HG03460 (cell line): ENCODE measurements around the gene MAPK1.
"Not testable (repeated sequence)": the region's sequence is repeated elsewhere in the genome, so short reads cannot be mapped to it uniquely, and the experiment has no call there.

ENCODE experiments used
- ATAC-seq: cut with Tn5 transposase; IDR thresholded peaks from one replicate; pipeline ENCODE4 v1.9.1; 2021; ENCODE audit not compliant: unreplicated experiment

MAPK1 gene

GRCh38 chr22:21882754-21883333, 15.4 kb upstream of the MAPK1 start:
- not testable (repeated sequence) for ATAC-seq

DNA sequence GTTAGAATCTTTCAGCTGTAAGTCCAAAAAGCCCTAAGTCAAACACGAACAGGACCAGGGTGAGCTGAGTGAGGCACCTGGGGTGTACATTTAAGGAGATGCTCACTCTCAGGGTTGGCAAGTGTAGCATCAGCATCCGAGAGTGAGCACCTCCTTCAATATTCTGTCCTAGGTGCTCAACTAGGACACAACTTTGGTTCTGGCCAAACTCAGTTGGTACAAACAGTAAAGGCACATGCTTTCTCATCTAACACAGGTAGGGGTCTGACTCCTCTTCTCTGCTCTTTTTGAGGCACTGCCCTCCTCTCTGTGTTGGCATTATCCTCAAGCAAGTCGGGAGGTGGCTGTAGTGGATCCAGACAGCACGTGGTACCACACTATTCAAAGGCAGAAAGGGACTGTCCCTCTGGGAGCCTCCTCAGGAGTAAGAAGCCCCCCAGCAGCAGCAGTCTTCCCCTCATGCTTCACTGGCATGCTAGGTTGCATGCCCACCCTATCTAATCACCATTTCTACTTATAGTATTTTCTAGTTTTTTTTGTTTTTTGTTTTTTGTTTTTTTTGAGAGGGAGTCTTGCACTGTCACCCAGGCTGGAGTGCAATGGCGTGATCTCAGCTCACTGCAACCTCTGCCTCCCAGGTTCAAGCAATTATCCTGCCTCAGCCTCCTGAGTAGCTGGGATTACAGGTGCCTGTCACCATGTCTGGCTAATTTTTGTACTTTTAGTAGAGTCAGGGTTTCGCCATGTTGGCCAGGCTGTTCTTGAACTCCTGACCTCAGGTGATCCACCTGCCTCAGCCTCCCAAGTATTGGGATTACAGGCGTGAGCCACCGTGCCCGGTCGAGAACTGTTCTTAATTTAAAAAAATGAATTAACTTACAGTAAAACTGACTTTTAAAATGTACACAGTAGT, 14.7 kb upstream of the MAPK1 start:
- ATAC-seq = no peak

- ATAC-seq = no peak
Observed at GRCh38 chr22:21876486-21877176, 9.2 kb upstream of the MAPK1 start.

DNA sequence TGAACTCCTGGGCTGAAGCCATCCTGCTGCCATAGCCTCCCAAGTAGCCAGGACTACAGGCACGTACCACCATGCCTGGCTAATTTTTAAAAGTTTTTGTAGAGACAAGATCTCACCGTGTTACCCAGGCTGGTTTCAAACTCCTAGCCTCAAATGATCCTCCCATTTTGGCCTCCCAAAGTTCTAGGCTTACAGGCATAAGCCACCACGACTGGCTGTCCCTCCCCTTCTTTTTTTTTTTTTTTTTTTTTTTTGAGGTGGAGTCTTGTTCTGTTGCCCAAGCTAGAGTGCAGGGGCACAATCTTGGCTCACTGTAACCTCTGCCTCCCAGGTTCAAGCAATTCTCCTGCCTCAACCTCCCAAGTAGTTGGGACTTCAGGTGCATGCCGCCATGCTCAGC, 7.5 kb upstream of the MAPK1 start:
- not testable (repeated sequence) for ATAC-seq

- no peak for ATAC-seq
Observed at GRCh38 chr22:21873619-21874018, 6.2 kb upstream of the MAPK1 start.

DNA sequence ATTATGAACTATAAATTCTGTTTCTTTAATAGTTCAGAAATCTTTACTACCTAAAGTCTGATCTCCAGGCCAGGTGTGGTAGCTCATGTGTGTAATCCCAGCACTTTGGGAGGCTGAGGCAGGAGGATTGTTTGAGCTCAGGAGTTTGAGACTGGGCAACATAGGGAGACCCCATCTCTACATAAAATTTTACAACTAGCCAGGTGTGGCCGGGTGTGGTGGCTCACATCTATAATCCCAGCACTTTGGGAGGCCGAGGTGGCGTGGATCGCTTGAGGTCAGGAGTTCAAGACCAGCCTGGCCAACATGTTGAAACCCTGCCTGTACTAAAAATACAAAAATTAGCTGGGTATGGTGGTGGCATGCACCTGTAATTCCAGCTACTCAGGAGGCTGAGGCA, 5.3 kb upstream of the MAPK1 start:
- ATAC-seq = not testable (repeated sequence)

DNA sequence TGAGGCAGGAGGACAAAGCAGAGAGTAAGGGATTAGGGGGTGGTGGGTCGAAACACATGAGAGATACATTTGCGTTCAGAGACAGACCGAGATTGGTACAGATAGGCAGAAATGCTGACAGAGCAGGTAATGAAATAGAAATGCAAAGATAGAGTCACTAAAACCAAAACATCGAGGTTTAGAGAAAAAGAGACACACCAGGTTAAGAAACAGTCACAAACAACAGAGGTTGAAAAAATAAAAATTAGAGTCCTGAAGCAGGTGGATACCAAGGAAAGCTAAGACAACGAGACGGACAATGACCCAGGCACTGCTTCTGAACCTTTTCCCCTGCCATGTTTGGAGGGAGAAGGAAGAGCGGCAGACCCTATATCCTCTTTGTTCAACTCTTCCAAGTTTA, 1.2 kb upstream of the MAPK1 start:
- no peak for ATAC-seq

DNA sequence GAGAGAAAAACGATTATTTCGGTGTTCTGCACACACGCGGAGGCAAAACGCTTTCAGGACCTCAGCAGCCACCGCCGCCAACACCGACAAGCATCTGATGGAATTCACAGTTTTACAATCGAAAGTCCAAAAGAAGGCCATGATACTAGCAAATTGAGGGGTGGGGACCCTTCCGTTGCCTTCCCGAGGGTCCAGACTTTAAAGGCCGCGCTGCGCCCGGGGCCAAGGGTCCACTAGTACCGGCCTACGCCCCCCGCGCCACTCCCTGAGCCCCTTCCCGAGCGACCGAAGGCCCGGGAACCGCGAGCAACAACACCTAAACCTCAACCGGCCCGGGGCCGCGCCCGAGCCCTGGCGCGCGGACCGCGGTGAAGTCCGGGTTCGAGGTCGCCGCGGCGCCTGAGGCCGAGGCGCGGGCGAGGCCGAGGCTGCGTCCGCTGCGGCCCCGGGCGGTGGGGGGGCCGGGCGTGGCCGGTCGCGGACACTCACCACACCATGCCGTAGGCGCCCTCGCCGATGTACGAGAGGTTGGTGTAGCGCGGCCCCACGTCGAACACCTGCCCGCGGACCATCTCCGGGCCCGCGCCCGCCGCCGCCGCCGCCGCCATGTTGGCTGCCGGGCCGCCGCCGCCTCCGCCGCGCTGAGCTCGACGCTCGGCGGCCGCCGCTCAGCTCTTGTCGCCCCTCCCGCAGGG, 465 bp downstream of the MAPK1 start:
- peak; percentile 11 for ATAC-seq

- ATAC-seq = no peak
Observed at GRCh38 chr22:21865041-21865440, 2.4 kb downstream of the MAPK1 start.

DNA sequence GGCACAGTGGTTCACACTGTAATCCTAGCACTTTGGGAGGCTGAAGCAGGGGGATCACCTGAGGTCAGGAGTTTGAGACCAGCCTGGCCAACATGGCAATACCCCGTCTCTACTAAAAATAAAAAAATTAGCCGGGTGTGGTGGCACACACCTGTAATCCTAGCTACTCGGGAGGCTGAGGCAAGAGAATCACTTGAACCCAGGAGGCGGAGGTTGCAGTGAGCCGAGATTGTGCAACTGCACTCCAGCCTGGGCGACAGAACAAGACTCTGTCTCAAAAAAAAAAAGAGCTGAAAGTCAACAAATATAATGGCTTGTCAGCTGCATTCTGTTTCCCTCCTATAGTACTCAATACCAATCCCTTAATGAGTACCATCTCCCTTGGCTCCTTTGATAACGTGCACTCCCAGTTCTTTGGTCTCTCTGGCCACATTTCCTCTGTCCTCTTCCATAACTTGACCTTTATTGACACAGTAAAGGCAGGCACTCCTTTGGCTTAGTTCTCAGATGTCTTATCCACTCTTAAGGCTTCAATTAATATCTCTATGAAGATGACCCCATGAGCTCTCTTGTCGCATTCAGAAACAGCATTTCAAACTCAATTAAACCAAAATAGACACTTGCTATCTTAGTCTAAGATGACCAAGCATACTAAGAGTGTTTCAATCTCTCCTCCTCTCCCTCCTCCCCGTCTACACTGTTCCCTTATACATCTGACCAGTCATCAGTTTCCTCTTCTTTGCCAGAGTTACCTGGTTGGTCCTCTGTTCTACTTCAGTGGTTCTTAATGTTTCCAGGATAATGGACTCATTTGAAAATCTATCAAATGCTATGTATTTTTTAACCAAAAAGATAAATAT, 4.8 kb downstream of the MAPK1 start:
- ATAC-seq = no peak

GRCh38 chr22:21861851-21862250, 5.6 kb downstream of the MAPK1 start:
- ATAC-seq = no peak

DNA sequence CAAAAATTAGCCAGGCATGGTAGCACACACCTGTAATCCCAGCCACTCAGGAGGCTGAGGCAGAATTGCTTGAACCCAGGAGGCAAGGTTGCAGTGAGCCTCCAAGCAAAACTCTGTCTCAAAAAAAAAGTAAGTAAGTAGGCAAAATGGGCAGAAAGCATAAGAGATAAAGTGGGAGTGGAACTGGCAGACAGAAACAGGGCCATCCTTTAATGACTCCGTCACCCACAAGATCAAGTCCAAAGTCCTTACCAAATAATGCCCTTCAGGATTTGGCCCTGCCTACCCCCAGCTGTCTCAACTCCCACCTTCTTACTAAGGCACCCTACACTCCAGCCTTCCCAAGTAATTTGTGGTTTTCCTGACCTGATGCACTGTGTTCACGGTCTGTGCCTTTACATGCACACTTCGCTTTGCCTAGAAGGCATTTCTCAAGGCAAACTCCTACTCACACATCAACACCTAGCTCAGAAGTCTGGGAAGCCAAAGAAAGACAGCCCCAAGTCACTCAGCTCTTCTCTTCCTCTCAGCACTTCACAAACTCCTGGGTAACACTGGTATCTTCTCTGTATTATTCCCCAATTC, 6.1 kb downstream of the MAPK1 start:
- no peak for ATAC-seq

DNA sequence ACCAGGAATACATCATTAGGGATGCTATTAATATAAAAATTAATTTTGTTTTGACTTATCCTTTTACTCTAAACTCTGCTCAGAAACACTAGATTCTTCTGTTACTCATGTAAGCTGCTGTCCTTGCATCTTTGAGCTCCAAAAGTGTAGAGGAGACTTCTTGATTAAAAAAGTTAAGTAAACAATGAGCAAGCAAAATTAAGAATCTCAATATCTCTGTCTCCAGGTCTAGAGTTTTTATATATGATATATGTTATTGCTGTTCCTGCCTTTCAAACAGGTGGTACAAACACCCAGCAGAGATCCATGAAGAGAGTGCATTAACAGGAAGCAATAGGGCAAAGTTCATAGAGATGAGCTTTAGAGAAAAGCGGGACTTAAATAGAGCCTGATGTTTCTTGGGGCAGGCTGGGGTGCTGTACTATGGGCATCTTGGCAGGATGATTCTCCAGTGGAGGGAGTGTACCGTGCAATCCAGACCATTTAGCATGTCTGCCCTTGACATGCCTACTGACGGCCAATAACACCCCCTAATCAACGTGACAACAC, 6.9 kb downstream of the MAPK1 start:
- ATAC-seq = no peak

GRCh38 chr22:21858025-21858764, 9.2 kb downstream of the MAPK1 start:
- ATAC-seq = no peak

DNA sequence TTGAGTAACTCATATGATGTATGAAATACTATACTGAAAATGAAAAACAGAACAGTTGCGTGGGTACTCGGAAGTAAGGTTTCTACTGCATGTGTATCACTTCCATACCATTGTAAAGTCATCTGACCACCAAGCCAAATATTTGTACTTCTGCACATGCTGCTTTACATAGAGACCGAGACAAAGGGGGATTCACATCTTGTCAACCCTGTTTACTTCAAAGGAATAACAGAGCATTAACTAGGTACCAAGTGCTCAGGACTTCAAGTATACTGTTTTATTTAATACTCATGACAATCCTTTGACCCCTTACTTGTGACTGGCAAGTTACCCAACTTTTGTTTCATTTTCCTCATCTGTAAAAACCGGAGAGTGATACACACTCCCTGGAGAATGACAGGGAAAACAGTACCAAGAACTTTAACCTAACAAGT, 9.9 kb downstream of the MAPK1 start:
- ATAC-seq = no peak

DNA sequence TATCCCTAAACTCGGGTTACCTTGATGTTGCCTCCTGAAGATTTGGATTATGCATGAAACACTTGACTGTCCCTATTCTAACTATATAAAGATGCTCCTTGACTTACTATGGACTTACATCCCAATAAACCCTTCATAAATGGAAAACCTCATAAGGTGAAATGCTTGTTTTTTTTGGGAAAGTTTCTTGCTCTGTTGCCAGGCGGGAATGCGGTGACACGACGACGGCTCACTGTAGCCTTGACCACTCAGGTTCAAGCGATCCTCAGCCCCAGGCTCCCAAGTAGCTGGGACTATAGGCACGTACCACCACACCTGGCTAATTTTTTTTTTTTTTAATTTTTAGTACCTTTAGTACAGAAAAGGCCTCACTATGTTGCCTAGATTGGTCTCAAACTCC, 10.6 kb downstream of the MAPK1 start:
- ATAC-seq = no peak

GRCh38 chr22:21856197-21856596, 11.2 kb downstream of the MAPK1 start:
- ATAC-seq = no peak

DNA sequence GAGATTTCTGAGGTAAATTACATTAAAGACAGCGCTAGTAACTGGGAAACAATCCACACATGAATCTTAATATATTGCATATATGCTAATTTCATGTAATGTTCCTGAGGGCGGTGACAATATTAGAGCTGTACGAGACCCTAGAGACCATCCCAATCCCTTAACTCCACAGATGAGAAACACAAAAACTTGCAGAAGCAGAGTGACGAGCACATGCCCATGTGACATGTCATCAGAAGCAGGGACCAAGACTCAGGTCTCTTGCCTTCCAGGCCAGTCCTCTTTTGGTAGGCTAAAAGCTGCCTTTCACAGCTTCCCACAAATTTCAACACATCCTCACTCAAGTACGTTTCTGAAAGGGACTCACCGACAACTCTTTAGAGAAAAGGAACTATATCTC, 11.8 kb downstream of the MAPK1 start:
- no peak for ATAC-seq

DNA sequence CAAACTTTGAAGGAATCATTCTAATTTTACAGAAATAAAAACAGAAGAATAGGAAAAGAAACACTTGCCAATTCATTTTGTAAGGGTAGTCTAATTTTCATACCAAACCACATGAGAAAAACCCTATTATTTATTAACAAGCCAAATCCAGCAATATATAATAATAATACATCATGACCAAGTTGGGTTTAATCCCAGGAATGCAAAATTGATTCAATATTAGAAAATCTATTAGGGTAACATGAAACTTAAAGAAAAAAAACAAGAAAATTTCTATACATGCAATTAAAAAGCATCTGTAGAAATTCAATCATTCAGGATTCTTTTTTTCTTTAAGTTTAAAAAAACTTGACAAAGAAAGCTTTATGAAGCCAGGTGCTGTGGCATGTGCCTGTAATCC, 16.8 kb downstream of the MAPK1 start:
- ATAC-seq = no peak
